ENCODE data around the gene SELENOT.
"Not testable (repeated sequence)": the region's sequence is repeated elsewhere in the genome, so short reads cannot be mapped to it uniquely, and the experiment has no call there.

Gene SELENOT

DNA sequence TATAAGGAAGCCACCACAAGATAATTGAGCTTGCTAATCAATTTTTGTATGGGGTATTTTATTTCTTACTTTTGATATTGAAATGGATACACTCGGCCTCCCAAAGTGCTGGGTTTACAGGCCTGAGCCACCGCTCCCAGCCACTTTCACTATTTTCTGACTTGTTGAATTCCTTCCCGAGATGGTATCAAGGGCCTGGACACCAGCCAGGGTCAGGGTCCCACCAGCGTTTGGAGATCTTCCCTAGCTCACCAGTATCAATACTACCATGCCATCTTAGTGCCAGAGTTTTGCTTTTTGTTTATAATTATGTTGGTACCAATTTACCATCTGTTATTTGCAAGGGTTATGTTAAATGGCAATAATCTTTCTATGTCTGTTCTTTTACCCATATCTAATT is 5.5 kb upstream of the SELENOT start:
- TF ChIP-seq, protein P1, sequence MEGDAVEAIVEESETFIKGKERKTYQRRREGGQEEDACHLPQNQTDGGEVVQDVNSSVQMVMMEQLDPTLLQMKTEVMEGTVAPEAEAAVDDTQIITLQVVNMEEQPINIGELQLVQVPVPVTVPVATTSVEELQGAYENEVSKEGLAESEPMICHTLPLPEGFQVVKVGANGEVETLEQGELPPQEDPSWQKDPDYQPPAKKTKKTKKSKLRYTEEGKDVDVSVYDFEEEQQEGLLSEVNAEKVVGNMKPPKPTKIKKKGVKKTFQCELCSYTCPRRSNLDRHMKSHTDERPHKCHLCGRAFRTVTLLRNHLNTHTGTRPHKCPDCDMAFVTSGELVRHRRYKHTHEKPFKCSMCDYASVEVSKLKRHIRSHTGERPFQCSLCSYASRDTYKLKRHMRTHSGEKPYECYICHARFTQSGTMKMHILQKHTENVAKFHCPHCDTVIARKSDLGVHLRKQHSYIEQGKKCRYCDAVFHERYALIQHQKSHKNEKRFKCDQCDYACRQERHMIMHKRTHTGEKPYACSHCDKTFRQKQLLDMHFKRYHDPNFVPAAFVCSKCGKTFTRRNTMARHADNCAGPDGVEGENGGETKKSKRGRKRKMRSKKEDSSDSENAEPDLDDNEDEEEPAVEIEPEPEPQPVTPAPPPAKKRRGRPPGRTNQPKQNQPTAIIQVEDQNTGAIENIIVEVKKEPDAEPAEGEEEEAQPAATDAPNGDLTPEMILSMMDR (IDR thresholded peaks at IDR 0.05; ENCODE audit: low read depth, low read length, missing control alignments) = no peak
- no peak for DNase-seq (ENCODE audit: low read depth)
- no peak overlapping the region for H3K4me3 ChIP-seq (ENCODE audit: low read depth, low read length)

DNA sequence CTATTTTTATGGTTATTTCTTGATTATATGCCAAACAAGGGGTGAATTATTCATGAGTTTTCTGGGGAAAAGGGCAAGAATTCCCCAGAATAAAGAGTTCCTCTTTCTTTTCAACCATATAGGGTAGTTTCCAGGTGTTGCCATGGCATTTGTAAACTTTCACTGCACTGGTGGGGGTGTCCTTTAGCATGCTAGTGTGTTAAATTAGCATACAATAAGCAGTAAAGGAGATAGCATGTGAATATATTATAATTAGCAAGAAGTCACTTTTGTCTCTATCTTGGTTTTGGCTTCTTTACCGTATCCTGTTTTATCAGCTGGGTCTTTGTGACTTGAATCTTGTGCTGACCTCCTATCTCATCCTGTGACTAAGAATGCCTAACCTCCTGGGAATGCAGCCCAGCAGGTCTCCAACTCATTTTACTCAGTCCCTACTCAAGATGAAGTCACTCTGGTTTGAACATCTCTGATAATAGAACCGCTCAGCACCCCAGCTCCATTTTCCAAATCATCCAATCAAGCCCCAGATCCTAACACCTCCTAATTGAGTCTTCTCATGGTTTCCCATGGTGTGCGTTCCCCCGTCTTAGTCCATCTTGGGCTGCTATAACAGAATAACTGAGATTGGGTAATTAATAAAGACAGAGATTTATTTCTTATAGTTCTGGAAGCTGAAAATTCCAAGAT is 3.4 kb upstream of the SELENOT start:
- H3K4me3 ChIP-seq (ENCODE audit: low read depth, low read length) = peak overlapping the region; percentile 88; the same call in 1 of the 2 replicates
- TF ChIP-seq, protein P1 (IDR thresholded peaks at IDR 0.05; ENCODE audit: low read depth, low read length, missing control alignments) = no peak
- no peak for DNase-seq (ENCODE audit: low read depth)

DNA sequence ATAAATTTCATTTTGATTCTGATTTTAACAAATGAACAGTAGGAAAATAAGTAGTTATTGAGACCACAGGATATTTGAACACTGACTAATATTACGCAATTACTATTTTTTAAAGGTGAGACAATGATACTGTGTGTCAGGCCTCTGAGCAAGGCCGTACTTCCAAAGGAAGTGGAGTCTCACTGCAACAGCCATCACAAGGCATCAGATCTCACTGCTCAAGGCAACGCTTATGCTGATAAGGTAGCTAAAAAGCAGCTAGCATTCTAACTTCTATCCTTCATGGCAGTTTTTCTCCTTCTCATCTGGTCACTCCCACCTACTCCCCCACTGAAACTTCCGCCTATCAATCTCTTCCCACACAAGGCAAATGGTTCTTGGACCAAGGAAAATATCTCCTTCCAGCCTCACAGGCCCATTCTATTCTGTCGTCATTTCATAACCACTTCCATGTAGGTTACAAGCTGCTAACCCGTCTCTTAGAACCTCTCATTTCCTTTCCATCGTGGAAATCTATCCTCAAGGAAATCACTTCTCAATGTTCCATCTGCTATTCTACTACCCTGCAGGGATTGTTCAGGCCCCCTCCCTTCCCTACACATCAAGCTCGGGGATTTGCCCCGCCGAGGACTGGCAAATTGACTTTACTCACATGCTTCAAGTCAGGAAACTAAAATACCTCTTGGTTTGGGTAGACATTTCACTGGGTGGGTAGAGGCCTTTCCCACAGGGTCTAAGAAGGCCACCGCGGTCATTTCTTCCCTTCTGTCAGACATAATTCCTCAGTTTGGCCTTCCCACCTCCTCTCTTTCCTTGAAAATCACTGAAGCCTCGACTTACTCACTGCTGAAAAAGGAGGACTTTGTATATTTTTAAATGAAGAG is 2.2 kb upstream of the SELENOT start:
- H3K4me3 ChIP-seq (ENCODE audit: low read depth, low read length) = peak overlapping the region; percentile 88
- not testable (repeated sequence) for DNase-seq (ENCODE audit: low read depth)

DNA sequence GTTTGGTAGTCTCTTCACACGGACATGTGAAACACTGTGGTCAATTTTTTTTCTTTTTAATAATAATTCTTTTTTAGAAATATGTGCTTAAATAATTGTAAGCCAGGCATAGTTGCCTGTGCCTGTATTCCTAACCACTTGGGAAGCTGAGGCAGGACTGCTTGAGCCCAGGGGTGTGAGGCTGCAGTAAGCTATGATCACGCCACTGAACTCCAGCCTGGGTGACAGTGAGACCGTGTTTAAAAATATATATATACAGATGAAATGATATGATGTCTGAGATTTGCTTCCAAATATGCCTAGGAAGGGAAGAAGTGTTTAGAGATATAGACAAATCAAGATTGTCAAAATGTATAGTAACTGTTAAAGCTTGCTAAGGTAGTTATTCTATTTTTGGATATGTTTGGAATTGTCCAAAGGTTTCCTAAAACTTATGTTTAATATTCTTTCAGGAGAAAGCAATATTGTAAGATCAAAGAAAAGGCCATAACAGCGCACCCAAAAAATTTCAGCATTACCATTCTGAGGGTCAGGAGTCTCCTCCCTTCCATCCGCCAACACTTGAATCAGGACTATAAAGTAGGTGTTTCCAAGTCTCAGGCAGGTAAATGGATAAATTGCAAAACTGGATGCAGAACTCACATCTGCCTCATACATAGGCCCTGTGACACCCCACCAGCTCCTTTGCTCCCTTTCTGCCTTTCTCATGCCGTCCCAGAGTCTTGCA is 532 bp upstream of the SELENOT start:
- TF ChIP-seq, protein P1 (IDR thresholded peaks at IDR 0.05; ENCODE audit: low read depth, low read length, missing control alignments) = no peak
- H3K4me3 ChIP-seq (ENCODE audit: low read depth, low read length) = peak overlapping the region; percentile 88

DNA sequence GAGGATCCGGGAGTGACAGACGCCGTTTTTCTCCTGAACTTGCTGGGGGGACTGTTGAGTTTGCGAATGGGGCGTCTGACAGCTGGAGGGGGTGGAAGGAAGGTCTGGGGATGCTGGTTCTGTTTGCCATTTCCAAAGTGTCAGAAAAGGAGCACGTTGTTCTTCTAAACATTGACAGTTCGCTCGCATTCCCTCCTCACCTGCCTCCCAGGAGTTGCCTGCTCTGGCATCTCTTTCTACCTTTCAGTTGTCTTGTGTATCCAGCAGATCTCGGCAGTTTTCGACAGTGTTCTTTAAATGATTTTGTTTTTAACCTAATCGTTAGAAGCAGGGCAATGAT is 829 bp downstream of the SELENOT start:
- H3K4me3 ChIP-seq (ENCODE audit: low read depth, low read length) = peak overlapping the region; percentile 88
- TF ChIP-seq, protein P1 (IDR thresholded peaks at IDR 0.05; ENCODE audit: low read depth, low read length, missing control alignments) = no peak
- no peak for DNase-seq (ENCODE audit: low read depth)

More for the DNA sequence above, 532 bp upstream of the SELENOT start:
- no peak for DNase-seq (ENCODE audit: low read depth)

DNA sequence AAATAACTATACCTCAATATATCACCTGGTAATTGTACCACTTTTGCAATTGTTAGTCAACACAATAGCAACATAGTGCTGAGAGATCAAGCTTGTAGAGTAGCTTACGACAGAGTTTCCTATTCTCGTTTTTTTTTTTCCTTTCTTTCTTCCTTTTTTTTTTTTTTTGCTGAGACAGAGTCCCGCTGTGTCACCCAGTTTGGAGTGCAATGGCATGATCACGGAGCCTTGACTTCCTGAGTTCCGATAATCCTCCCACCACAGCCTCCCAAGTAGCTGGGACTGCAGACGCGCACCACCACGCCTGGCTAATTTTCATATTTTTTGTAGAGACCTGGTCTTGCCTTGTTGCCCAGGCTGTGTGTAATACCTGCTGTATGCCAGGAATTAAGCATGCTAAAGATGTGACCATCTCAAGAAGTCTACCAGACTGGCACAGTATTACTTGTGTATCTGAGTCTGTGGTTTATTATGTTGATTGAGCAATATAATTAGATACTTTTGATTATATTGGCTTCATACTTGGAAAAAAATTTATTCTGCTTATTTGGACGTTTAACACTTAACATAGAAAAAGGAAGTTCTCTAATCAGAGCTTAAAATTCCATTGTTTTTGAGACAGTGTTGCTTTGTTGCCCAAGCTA is 3.0 kb downstream of the SELENOT start:
- peak overlapping the region; percentile 31 for H3K4me3 ChIP-seq (ENCODE audit: low read depth, low read length)
- no peak for DNase-seq (ENCODE audit: low read depth)
- TF ChIP-seq, protein P1 (IDR thresholded peaks at IDR 0.05; ENCODE audit: low read depth, low read length, missing control alignments) = no peak
